8988T (cell line): ENCODE results near the gene WDFY3.

ENCODE experiments used
- DNase-seq: peaks from one replicate; pipeline ENCODE4 v3.0.0; 2011

Gene WDFY3

GRCh38 chr4:84660606-84661005 lies 305.9 kb downstream of the WDFY3 start:
- DNase-seq = no peak

- DNase-seq = no peak
Measured at GRCh38 chr4:84652478-84652877, 314.0 kb downstream of the WDFY3 start.

GRCh38 chr4:84651499-84651898 lies 315.0 kb downstream of the WDFY3 start:
- DNase-seq = no peak

- no peak for DNase-seq
Measured at GRCh38 chr4:84648863-84649647, 317.4 kb downstream of the WDFY3 start.

- DNase-seq = no peak
Measured at GRCh38 chr4:84648178-84648577, 318.3 kb downstream of the WDFY3 start.

GRCh38 chr4:84647312-84647884 lies 319.1 kb downstream of the WDFY3 start:
- DNase-seq = no peak

GRCh38 chr4:84644087-84644486 lies 322.4 kb downstream of the WDFY3 start:
- no peak for DNase-seq

GRCh38 chr4:84639145-84639544 lies 327.3 kb downstream of the WDFY3 start:
- DNase-seq = no peak

GRCh38 chr4:84638092-84638491 lies 328.4 kb downstream of the WDFY3 start:
- no peak for DNase-seq

GRCh38 chr4:84634961-84635360 lies 331.5 kb downstream of the WDFY3 start:
- DNase-seq = no peak

- no peak for DNase-seq
Measured at GRCh38 chr4:84632092-84632491, 334.4 kb downstream of the WDFY3 start.

GRCh38 chr4:84631573-84631972 lies 334.9 kb downstream of the WDFY3 start:
- DNase-seq = no peak

- no peak for DNase-seq
Measured at GRCh38 chr4:84626673-84627072, 339.8 kb downstream of the WDFY3 start.

- no peak for DNase-seq
Measured at GRCh38 chr4:84623661-84624060, 342.8 kb downstream of the WDFY3 start.

GRCh38 chr4:84622959-84623358 lies 343.5 kb downstream of the WDFY3 start:
- no peak for DNase-seq
